ENCODE measurements around the gene ABL1.

The ABL1 gene

GRCh38 chr9:130854092-130854491 lies 19.0 kb downstream of the ABL1 start:
- no peak for DNase-seq

- DNase-seq = no peak
These were observed 19.8 kb downstream of the ABL1 start for GRCh38 chr9:130854835-130855234.

GRCh38 chr9:130856474-130856873 lies 21.4 kb downstream of the ABL1 start:
- no peak for DNase-seq

GRCh38 chr9:130857864-130858738 lies 23.0 kb downstream of the ABL1 start:
- DNase-seq = no peak

- no peak for DNase-seq
These were observed 24.0 kb downstream of the ABL1 start for GRCh38 chr9:130858739-130859705.

- peak in 1 of 2 donors; percentile 13 for DNase-seq
These were observed 25.6 kb downstream of the ABL1 start for GRCh38 chr9:130860458-130861316.

GRCh38 chr9:130861372-130862180 lies 26.5 kb downstream of the ABL1 start:
- no peak for DNase-seq

- DNase-seq = no peak
These were observed 27.2 kb downstream of the ABL1 start for GRCh38 chr9:130862217-130862616.

- DNase-seq = no peak
These were observed 27.7 kb downstream of the ABL1 start for GRCh38 chr9:130862747-130863146.

- no peak for DNase-seq
These were observed 29.5 kb downstream of the ABL1 start for GRCh38 chr9:130864541-130864940.

GRCh38 chr9:130865921-130866320 lies 30.9 kb downstream of the ABL1 start:
- DNase-seq = no peak

- DNase-seq = peak; percentile 43 to 47
These were observed 31.5 kb downstream of the ABL1 start for GRCh38 chr9:130866474-130866965.

- no peak for DNase-seq
These were observed 32.5 kb downstream of the ABL1 start for GRCh38 chr9:130867556-130867955.

- no peak for DNase-seq
These were observed 33.2 kb downstream of the ABL1 start for GRCh38 chr9:130868230-130868629.

- DNase-seq = no peak
These were observed 34.2 kb downstream of the ABL1 start for GRCh38 chr9:130869250-130869649.

GRCh38 chr9:130870491-130871381 lies 35.7 kb downstream of the ABL1 start:
- no peak for DNase-seq

- no peak for DNase-seq
These were observed 36.5 kb downstream of the ABL1 start for GRCh38 chr9:130871395-130872062.

- no peak for DNase-seq
These were observed 37.0 kb downstream of the ABL1 start for GRCh38 chr9:130872093-130872492.

- no peak for DNase-seq
These were observed 37.5 kb downstream of the ABL1 start for GRCh38 chr9:130872508-130872907.
